ENCODE results near the gene HERC5.
"Not testable (repeated sequence)": the region's sequence is repeated elsewhere in the genome, so short reads cannot be mapped to it uniquely, and the experiment has no call there.

Gene HERC5

DNA sequence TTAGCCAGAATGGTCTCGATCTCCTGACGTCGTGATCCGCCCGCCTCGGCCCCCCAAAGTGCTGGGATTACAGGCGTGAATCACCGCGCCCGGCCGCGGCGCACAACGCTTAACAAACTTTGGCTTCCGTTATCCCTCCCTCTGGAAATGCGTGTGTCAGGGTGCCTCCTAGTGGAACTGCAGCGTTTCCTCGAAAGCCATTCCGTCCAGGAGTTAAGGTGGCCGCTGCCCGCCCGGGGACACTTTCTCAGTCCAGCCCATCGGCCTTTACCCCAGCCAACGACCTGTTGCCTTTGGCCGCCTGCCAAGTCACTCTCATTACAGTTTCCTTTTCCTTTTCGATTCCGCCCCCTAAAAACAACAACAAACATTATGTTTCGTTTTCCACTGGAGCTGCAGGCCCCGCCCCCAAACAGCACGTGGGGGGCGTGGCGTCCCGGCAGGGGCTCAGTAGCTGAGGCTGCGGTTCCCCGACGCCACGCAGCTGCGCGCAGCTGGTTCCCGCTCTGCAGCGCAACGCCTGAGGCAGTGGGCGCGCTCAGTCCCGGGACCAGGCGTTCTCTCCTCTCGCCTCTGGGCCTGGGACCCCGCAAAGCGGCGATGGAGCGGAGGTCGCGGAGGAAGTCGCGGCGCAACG, at the start of gene HERC5:
Gene HERC5 (plus strand): TSS at position 450 of the 637 bp plus-strand sequence. CDS start 151 bp downstream, at position 601.
- peak; percentile 89 for DNase-seq

DNA sequence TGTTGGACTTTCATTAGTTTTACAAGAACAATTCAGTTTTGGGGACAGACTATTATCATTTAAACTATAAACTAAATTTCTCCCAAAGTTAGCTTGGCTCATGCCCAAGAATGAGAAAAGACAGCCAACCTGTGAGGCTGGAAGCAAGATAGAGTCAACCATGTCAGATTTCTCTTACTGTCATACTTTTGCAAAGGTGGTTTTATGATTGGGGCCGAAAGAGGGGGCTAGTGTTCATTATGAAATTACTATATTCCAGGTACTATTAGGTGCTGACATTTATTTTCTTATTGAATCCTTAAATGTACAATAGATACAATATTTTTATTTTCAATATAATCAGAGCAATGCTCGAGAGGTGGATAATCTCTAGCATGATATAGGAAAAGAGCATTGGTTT, 47.7 kb upstream of the HERC5 start:
- DNase-seq: no peak

DNA sequence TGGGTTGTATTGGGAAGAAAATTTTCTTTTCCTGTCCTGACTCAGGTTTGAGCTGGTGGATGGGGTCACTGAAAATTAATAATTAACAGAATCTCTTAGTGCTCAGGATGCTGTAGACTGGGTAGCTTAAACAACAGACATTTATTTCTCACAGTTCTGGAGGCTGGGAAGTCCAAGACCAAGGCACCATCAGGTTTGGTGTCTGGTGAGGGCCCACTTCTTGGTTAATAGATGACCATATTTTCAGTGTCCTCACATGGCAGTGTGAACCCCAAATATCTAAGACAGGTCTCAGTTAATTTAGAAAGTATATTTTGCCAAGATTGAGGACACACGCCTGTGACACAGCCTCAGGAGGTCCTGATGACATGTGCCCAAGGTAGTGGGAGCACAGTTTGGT, 47.1 kb upstream of the HERC5 start:
- DNase-seq: no peak

DNA sequence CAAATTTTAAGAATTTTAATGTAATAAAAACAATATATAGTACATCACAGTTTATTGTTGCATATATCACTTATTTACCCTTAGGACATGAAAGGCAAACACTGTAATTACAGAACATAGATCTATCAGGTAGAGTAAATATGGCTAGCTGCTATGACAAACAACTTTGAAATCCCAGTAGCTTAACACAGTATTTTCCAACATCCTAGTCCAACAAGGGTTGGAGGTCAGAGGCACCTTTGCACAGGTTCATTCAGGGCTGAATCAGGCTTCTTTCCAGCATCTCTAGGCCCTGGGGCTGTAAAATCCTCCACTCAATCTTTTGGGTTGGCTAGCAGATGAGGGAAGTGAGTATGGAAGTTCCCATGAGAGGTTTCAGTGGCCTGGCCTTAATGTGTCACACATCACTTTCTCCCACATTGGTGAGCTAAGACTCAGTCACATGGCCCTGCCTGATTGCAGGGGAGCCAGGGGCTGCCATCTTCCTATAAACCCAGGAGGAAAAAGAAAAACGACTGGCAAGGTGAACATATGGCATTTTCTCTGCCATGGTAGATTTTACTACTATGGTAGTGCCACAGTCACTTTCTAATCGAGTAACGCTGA, 45.3 kb upstream of the HERC5 start:
- DNase-seq: no peak

DNA sequence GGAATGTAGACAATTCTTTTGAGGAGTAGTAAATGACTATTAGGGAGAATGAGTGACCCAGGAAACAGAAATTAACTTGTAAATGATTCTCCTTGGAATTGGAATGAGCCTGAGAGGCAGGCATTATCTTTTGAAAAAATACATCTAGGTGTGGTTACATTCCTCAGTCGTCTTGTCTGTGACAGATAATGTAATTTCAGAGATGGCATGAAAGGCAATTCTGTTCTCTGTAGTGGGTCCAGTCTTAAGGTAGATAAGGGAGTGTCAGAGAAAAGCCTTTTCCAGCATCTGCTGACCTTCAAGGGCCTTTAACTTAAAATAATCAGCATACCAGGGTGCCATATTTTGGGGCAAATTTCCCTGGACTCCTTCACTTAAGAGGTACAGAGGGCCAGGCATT, 43.1 kb upstream of the HERC5 start:
- no peak for DNase-seq

DNA sequence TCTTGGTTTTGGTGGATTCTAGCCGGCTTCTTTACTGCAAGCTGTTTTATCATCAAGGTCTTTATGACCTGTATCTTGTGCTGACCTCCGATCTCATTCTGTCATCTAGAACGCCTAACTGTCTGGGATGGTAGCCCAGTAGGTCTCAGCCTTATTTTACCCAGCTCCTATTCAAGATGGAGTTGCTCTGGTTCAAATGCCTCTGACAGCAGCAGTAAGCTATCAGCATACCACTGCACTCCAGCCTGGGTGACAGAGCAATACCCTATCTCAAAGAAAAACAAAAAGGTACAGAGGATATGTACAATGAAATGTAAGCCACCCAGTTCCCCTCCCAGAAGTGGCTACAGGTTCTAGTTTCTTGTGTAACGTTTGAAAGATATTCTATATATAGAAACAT, 42.2 kb upstream of the HERC5 start:
- no peak for DNase-seq

DNA sequence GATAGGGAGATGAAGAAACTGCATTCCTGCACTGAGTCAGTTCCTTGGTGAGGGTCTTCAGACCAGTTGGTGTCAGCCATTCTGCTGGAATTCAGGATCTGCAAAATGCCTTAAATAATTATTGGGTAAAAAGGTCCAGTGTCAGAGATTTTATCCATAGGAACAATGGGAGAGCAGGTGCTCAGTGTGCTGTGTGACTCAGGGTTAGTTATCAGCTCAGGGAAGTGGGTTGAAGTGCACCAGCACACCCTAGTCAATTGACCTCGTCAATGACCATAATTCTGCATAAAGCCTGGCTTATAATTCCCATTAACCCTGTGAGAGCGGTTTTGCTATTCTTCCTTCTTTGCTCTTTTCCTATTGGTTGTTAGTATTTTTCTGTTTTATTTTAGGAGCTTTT, 40.9 kb upstream of the HERC5 start:
- DNase-seq: no peak

DNA sequence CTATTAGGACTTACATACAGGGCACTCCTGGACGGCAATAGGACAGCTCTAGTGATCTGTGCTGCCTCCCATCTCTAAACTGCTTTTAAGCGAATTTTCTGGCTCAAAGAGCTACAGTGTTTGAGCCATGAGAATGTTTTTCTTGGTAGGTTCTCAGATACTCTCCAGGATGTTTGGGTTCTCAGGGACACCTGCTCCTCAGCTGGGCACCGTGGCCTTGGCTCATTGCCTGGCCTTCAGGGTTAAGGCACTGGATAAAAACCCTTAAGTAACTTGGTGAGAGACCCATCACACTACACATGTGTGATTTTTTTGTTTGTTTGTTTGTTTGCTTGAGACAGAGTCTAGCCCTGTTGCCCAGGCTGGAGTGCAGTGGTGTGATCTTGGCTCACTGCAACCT, 38.5 kb upstream of the HERC5 start:
- no peak for DNase-seq

DNA sequence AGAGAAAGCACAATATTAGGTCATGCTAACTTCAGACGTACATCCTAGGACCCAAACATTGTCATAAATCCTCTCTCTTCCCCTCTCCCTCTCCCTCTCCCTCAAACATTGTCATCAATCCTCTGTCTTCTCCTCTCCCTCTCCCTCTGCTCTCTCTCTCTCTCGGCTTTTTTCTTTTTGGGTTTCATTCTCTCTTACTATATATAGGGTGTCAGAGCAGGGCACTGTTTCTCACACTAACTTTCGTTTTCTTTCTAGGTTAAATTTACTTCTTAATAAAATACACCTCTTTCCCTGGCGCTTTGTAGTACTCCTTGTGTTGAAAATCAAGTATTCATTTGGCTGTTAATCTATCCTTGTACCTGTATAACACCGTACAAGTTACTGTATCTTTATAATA, 37.0 kb upstream of the HERC5 start:
- DNase-seq: no peak

DNA sequence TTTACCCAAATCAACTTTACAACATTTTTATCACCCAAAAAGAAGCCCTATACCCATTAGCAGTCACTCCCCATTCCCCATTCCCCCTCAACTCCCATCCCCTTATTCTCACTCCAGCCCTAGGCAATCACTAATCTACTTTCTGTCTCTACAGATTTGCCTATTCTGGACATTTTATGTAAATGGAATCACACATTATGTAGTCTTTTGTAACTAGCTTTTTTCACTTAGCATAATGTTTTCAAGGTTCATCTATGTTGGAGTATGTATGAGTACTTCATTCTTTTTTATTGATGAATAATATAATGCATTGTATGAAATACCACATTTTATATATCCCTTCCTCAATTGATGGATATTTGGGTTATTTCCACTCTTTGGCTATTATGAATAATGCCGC, 36.1 kb upstream of the HERC5 start:
- no peak for DNase-seq

DNA sequence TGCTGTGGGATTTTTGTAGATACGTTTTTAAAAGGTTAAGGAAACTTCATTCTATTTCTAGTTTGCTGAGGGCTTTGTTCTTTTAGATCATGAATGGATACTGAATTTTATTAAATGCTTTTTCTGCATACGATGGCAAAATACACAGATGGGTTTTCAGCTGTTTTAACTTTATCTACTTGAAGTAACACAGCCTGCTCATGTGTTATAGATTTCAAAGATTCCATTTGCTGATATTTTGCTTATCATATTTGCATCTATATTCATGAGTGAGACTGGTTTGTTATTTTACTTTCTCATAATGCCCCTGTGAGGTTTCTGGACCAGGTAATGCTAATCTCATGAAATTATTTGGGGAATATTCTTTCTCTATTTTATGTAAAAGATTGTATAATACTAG, 34.5 kb upstream of the HERC5 start:
- DNase-seq: no peak

DNA sequence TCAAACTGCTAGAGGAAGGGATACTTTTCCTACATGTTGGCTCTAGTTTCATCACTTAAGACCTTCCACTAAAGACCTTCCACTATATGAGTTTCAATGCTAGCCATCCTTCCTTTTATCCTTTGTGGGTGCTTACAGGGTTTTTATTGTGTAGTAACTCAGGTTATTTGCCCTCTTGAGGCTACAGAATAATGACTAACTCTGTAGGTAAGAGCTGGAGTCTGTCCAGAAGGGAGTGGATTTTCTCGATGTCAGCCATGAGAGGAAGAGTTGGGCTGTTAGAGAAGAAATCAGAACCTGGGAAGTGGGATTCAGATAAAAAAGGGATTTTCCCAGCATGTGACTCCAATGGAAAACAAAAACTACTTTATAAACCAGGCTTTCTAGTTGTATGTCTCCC, 27.5 kb upstream of the HERC5 start:
- no peak for DNase-seq

DNA sequence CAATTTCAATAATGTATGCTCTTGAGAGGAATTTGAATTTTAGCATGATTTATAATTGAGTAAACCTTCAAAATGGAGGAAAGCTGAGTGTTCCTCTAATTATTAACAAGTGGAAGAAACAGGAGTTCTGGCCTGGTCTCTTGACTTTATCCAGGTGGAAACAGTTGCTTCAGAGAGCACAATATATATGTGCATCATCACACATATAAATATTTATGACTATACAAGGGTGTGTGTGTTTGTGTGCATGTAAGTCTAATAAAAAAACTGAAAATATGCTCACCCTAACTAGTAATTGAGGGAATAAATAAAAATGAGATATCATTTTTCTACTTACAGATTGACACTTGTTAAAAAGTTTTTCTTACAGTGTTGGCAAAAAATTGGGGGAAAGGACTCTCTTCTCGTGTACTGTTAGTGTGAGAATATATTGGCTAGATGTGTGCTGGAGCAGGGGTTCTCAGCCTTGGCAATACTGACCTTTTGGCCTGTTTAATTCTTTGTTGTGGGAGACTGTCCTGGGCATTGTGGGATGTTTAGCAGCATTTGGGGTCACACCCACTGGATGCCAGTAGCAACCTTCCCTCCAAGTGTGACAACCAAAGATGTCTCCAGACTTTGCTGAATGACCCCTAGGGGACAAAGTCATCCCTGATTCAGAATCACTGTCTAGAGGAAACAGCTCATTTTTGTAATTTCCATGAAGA, 20.8 kb upstream of the HERC5 start:
- no peak for DNase-seq

DNA sequence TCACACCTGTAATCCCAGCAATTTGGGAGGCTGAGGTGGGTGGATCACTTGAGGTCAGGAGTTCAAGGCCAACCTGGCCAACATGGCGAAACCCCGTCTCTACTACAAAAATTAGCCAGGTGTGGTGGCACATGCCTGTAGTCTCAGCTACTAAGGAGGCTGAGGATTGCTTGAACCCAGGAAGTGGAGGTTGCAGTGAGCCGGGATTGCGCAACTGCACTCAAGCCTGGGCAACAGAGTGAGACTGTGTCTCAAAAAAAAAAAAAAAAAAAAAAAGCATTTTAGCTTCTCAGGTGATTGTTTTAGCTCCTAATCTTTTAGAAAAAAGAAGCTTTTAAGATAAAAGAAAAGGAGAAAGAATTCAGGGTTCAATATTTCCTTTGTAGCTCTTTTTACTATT, 19.0 kb upstream of the HERC5 start:
- DNase-seq: not testable (repeated sequence)

DNA sequence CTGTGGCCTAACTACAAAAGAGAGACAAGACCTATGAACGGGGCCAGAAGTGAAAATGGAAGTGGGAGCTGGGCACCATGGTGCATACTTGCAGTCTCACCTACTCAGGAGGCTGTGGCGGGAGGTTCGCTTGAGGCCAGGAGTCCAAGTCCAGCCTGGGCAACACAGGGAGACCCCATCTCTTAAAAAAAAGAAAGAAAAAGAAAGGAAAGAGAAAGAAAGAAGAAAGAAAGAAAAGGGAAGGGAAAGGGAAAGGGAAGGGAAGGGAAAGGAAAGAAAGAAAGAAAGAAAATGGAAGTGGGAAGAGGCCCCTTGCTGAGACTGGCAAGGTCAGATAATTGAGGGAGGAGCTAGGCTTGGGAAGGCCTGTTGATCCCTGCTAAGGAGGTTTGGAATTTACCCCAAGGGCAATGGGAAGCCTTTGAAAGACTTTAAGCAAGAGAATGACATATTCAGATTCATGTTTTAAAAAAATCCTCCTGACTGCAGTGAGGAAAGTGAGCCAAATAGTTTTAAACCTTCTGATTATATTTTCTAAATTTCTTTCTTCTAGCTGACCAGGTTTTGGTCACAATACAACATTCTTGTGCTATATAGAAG, 17.7 kb upstream of the HERC5 start:
- DNase-seq: no peak

DNA sequence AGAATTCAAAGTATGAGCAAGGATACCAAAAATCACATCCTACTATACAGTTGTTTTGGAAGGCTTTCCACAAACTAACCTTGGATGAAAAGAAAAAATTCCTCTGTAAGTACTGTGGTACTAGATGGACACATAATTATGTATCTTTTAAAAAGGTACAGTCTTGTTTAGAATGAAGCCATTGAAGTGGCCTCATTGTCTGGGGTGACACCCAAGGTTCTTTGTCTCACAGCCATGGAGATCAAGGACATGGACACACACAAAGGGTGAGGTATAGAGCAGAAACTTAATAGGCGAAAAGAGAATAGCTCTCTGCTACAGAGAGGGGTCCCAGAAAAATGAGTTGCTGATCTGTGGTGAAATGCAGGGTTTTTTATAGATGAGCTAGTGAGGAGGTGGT, 16.8 kb upstream of the HERC5 start:
- no peak for DNase-seq

DNA sequence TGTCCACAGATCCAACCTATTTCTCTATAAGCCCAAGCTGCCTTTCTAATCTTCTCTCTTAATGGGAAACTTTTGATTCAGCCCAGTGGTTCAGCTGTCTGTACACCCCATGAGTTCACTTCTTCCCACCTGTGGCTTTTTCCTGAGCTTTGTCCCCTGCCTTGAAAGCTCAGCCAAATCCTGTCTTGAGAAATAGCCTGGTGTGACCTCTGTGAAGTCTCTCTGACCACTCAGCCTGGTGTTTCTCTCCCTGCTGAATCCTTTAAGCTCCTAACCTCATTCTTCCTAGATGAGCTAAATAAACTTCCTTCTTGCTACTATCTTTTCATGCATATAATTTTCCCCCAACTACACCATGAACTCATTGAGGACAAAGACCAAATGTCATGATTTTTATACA, 15.2 kb upstream of the HERC5 start:
- no peak for DNase-seq

DNA sequence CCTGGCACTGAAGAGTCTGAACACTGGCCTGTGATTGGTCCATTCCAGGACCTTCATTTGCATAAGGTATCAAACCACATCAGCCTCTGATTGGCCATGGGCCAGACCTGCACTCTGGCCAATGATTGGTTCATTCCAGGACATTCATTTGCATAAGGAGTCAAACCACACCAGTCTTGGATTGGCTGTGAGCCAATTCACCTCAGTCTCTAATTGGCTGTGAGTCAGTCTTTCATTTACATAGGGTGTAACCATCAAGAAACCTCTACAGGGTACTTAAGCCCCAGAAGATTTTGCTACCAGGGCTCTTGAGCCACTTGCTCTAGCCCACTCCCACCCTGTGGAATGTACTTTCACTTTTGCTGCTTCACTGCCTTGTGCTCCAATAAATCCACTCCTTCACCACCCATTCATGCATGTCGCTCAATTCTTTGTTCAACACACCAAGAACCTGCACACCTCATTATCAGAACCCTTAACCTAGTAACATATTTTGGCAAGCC, 14.2 kb upstream of the HERC5 start:
- DNase-seq: no peak

DNA sequence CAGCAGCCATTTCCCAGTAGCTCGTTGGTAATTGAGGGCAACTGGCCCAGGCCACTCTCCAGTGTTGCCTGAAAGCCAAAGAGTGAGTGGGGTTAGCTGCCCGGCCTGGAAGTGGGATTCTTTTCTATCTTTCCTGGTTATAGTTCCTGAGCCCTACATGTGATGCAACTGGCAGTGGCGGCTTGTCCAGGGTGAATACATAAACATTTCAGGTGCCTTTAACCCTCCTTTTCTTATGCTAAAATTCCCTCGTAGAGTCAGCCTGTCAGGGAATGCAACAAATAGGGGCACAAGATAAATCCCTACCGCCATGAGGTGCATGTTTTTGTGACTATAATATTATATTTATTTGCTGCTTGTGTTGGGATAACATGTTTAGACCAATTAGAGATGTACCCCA, 13.4 kb upstream of the HERC5 start:
- DNase-seq: no peak

DNA sequence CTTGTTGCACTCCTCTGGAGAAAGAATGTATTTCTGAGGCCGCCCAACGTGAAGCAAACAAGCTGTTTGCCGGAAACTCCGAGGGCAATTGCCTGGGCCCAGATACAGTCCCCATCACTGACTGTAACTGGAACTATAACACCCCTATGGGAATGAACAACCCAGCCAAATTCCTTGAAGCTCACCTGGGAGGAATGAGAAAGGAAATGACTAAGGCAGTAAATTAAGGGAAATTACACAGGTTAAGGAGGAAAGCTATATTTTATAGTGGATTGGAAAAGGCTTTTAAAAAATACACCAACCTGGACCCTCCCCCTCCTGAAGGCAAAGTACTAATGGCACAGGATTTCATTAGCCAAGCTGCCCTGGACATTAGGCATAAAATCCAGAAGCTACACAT, 11.7 kb upstream of the HERC5 start:
- no peak for DNase-seq

DNA sequence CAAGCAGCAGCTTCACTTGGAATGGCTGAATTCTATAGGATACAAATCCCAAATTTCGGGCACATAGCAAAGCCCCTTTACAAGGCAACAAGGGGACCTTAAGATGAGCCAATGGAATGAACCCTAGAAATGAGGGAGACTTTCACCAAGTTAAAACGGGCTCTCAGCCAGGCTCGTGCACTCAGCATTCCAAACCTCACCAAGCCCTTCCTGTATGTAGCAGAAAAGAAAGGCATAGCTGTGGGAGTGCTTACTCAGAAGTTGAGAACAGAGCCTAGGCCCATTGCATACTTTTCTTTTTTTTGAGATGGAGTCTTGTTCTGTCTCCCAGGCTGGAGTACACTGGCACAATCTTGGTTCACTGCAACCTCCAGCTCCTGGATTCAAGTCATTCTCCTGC, 10.8 kb upstream of the HERC5 start:
- DNase-seq: no peak

DNA sequence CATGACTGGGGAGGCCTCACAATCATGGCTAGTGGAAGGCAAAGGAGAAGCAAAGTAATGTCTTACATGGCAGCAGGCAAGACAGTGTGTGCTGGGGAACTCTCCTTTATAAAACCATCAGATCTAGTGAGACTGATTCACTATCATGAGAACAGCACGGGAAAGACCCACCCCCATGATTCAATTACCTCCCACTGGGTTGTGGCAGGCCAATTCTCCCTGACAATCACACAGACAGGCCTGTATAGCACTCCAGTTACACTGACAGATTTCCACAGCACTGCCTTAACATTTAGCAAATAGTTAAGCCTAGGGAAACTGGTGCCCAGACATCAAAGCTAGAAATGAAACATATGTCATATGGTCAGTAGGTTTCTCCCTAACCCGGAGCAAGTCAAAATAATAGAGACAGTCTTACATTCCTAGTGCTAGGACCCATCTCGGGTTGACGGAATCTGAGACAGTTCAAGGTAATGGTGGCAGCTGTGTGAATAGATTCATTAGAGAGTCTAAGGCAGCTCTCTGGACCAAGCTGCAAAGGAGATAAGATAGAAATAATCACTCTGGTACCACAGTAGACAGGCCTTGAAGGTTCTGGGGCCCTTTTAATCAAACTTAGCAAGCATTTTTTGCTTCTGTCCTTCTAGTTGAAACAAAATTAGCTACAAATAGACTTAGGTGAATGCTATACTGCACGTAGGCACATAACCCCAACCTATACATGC, 9.4 kb upstream of the HERC5 start:
- DNase-seq: no peak

DNA sequence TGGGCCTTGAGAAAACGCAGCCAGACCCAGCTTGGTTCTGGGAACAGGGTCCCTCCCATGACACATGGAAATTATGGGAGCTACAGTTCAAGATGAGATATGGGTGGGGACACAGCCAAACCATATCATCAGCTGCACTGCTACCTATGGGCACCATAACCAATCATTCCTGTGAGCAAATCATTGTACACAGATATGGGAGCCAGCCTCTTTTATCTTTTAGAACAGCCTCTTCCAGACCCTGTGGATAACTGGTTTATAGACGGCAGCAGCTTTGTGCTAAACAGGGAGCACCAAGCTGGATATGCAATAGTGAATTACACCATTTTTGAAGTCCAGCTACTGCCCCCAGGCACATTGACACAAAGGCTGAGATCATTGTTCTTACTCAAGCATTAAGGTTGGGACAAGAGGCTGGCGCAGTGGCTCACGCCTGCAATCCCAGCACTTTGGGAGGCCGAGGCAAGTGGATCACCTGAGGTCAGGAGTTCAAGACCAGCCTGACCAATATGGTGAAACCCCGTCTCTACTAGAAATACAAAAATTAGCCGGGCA, 8.6 kb upstream of the HERC5 start:
- not testable (repeated sequence) for DNase-seq

All from activated gamma-delta T cell treated with Interleukin-2 at 50 U/mL for 16 hours (primary cell).